Kidney capillary endothelial cell (primary cell): ENCODE data around the gene LPCAT1.
A peak's percentile ranks its signal among the peaks of the same experiment; 100 is the strongest.

Experiments used
- DNase-seq: peaks from one replicate; pipeline ENCODE4 v3.0.0-alpha.2; 2018; ENCODE audit warnings: low spot score

Gene LPCAT1

DNA sequence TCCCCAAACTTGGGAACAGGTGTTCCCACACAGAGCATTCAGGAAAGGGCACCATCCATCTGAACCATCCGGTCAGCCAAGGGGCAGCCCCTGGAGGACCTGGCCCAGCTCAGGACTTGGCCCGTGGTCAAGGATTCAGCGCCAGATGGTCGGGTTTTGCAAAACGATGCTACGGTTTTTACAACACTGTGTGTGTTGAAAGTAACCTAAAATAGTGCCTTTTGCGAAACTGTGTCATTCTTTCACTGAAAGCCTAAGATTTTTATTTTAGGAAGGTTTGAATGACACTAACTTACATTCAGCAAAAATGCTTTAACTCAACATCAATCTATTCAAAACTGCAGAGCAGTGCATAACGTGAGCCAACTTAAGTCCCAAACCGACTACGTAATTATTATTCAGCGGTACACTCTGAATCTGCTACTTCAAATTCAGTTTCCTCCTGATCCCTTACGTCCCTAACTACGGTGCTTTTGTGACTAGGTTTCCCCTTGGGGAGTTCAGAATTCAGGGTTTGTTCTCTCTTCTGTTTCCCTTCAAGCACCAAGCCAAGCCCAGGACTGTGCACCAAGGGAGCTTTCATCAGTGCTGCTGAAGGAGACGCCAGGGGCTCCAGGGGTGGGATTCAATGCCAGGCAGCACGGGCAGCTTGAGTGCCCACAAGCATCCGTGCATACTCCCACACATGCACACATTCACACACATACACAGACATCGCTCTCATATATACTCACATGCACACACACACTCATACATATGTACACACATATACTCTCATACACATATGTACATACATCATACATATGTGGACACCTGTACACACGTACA lies 25.8 kb downstream of the LPCAT1 start:
- no peak for DNase-seq

DNA sequence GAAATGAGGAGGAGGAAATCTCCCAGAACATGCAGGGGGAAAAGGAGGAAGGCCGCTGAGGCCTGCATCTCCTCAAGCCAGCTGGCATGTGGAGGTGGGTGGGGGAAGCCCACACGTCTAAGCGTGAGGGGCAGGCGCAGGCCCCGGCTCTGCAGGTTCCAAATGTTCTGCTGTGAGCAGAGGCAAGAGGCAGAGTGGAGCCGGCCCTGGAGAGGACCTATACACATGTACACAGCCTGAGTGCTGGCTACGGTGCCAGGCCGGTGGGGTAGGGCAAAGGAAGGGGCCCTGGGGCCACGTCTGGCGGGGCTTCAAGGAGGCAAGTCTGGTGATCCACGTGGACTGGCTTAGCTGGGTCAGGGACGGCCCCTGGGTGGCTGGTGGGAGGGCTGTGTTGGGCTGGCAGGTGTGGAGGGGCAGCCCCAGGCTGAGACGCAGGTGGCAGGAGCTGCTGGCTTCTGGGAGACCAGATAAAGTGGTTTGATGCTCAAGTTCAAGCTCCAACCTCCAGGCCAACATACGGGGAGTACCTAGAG lies 26.4 kb downstream of the LPCAT1 start:
- no peak for DNase-seq

DNA sequence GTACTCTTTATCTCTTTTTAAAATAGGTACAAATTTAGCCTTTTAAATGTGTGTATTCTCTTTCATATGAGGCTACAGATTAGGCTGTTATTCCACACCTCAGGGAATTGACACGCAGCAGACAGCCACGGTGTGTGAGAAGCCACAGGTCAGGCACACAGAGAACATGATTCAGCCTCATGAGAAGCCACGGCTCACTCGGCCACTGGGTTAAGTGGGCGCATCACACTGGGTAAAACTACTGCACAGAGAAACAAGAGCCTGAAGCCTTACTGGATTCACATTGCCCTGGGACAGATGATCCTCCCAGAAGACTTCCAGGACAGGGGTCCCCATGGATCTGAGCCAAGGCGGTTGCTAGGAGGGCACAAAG lies 28.2 kb downstream of the LPCAT1 start:
- DNase-seq, result no peak

DNA sequence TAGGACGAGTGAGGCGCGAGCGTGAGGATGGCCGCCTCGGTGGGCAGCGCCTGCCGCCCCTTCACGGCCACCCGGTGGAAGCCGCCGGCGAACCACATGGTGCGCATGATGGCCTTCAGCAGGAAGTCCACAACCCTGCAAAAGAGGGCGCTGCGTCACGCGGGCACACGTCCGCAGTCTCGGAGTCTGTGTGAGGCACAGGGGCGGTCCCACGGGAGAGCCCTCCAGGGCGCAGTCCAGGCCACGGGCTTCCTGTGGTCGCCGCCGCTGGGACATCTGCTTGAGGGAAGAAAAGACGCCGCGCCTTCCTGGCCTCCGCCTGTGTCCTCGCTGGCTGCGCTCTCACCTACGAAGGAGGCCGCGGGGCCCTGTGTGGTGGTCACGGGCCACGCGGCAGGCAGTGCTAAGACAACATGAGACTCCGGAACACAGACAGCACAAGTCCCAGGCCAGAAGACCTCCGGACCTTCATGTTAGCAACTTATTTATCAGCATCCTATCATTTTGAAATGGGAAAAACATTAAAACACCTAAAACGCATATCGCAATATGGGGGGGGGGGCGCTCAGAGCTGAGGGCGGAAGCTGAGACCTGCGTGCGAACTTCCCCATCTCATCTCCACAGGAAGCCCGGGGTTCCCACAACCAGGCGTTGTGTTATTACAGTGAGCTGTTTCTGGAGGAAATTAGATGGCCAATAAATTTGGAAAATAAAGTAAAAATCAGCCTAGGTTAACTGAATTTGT lies 28.8 kb downstream of the LPCAT1 start:
- DNase-seq, result no peak

DNA sequence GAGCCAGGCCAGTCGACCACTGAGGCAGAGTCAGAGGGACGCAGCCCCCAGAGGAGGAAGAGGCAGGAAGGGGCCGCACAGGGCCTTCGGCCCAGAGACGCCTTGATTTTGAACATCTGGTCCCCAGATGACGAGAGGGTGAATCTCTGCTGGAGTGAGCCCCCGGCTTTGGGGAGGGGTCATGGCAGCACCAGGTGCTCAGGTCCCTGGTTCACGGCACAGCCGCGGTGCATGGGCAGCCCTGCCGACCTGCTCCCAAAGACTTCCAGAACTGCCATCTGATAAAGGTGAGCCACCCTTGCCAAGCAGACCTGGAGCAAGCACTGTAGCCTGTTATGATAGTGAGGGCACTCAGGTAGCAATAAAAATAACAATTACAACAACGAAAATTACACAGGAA lies 29.8 kb downstream of the LPCAT1 start:
- DNase-seq, result no peak

DNA sequence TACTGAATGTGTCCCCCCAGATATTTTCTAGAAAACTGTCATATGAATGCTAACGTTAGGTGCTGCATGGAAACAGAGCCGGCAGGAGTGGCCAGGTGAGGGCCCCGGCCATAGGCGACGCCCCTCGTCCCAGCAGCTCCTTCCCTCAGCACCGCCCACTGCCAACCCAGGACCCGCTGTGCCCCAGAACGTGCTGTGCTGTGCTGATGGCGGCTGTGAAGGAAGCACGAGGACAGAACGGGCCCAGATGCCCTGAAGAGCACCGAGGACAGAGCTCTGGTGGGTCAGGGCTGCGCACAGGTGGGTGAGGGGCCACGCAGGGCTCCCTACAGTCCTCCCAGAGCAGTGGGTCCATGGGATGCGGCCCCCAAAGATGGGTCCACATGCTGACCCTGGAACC lies 30.3 kb downstream of the LPCAT1 start:
- no peak for DNase-seq

DNA sequence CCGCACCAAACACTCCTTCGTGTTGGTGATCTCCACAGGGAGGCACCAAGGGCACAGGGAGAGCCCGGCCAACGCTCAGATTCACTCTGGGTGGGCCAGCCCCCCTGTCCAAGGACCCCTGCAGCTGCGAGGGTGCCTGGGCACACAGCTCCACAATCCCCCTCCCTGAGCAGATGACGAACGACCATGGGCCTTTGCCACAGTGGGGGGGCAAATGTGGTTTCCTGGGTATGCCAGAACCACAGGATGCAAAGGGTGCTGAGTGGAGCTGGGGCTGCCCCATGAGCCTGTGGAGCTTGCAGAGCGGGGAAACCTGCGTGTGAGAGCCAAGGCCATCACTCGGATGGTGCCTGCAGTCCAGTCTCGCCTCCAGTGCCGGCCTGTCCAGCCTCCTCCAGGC lies 31.0 kb downstream of the LPCAT1 start:
- DNase-seq, result no peak

DNA sequence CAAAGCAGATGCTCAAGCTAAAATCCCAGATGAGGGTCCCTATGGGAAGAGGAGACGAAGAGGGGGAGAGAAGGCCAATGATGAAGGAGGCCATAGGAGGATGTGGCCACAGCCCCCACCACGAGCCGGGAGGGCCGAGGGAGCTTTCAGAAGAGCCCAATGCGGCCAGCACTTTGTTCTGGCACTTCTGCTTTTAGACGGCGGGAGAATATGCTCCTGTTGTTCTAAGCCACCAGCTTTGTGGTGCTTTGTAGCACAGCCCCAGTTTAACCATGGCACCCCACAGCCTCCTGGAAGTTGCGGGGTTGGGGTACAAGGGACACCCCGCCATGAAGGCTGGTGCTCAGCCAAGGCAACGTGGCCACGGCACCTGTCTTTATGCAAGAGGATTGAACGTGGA lies 33.4 kb downstream of the LPCAT1 start:
- DNase-seq, result no peak

DNA sequence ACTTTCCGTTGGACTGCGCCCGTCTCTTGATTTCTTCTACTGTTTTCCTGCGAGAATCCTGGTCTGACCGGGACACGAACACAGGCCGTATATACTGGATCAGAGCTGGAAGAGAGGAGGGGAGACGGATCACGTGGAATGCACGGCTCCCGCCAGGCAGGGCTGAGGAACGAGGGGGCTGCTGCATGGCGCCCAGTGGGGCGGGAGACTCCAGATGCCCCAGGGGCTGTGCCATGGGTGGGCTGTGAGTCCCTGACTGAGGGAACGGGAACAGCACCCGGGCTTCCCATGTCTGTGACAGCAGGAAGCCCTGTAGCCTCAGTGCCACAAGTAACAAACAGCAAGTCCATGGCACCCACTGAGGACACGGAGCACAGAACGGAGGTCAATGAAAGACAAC lies 34.0 kb downstream of the LPCAT1 start:
- no peak for DNase-seq

DNA sequence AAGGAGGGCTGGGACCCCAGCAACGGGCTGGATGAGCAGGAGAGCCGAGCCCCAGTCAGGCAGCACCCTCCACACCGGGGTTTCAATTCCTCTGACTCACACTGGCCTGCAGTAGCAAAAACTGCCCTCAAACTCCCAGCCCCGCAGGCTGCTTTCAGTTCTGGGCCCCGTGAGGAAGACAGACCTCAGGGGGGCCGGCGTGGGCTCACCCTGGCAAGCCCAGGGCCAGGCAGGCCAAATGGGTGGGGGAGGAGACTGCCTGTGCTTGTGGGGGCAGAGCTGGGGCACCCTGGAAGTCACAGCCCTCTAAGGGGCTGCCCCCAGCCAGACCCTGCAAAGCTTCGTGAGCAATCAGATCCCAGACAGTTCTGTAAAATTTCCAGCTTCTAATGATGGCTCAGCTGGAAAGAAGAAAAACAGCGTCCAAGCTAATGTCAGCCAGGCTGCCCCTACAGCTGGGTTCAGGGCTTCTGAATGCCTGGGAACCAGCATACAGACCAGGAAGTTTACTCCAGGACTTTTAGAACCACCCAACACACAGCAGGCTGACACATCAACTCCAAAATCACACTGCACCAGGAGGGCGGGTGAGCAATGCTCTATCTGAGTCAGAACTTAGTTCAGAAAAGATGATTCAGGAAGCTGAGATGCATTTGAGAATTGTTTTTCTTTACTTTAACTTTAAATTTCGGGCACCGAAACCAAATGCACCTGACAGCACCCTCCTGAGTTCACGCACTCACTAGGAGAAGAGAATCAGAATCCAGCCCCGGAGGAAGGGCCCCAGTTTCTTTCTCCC lies 34.7 kb downstream of the LPCAT1 start:
- peak; percentile 34 for DNase-seq

DNA sequence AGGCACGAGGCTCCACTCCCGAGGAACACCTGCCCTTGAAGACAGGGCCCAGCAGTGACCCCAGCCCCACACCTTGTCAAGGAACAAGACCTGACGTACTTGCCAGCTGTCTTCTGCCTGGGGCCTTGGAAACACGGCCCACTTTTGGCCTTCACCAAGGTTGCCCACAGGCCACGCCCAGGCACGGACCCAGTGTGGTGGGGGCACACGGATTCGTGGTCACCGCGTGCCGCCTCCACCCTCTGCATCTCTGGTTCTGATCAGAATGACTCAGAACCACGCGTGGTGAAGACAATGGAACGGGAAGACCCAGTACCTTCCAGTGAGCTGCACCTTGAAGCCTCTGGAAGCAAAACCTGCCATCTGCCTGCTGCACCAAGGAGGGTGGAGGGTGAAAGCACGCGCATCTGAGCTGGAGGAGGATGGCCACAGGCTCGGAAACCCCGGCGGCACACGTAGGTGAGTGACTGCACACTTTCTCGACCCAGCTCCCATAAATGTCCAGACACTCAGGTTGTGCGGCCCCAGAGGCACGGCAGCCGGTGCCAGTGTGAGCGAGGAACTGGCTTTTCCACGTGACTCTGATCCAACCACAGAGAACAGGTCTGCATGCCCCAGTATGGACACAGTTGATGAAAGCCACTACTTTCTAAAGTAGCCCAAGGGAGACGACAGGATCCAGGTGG lies 36.5 kb downstream of the LPCAT1 start:
- no peak for DNase-seq

DNA sequence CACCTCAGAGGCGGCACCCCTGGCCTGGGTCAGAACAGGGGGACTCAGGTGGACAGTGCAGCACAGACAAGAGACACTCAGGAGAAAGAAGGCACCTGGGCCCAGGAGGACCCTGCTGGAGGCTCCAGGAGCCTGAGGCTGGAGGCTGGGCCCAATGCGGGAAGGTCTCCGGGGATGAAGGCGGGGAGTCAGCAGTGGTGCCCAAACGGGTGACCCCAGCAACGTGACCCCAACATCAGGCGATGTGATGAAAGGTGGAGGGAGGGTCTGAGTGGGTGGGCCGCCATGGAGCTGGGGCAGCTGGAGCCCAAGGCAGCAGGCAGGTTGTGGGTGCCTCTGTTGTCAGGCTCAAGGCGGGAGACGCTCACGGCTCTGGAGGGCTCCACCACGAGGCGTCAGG lies 37.5 kb downstream of the LPCAT1 start:
- no peak for DNase-seq

DNA sequence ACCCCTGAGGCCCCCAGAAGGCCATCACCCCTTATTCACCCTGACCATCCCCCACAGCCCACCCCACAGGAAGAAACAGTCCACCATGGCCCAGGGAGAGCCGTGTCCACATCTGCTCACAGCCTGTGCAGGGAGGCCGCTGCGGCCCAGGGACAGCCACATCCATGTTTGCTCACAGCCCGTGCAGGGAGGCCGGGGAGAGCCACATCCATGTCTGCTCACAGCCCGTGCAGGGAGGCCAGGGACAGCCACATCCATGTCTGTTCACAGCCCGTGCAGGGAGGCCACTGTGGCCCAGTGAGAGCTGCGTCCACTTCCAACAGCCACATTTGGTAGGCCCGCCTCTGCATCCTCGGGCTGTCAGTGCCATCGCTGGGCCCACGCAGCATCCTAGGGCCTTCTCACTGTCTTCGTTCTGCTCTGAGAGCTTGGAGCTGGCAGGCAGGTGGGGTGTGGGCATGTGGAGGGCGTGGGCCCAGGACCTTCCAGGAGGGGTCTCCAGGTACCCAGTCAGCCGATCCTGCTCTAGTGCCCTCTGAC lies 38.1 kb downstream of the LPCAT1 start:
- DNase-seq, result no peak

DNA sequence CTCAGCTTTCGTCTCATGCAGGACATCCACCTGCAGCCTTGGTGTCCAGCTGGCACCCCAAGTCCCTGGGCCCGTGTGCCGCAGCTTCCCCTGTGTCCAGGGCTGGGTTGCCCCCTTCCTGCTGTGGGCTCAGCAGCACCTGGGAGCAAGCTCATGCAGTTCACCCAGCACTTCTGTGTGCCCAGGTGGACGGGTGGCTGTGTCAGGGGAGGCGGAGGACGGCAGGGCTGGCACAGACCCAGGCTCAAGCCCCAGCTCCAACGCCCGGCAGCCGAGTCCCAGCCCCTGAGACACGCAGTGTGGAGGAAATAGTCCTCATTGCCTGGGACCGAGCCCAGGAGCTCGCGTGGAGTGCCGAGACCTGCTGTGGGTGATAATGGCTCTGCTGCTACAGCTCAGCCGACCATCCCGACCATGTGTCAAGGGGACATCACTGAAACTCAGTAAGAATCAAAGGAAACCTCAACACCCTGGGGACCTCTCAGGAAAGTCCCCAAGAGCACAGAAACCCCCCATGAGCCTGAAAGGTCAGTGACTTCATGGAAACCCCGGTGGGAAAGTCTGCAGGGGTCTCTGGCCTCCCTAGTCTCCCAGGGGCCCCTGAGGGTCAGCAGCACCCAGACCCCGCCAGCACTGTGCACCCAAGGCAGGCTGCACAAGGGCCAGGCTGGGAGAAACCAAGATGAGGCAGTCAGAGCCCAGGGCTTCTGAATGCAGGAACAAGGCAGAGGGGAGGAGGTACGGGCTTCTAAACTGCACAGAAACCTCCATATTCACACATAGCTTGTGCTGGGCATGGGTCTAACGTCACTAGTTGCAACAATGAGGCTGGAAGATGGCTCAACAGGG lies 38.8 kb downstream of the LPCAT1 start:
- no peak for DNase-seq

DNA sequence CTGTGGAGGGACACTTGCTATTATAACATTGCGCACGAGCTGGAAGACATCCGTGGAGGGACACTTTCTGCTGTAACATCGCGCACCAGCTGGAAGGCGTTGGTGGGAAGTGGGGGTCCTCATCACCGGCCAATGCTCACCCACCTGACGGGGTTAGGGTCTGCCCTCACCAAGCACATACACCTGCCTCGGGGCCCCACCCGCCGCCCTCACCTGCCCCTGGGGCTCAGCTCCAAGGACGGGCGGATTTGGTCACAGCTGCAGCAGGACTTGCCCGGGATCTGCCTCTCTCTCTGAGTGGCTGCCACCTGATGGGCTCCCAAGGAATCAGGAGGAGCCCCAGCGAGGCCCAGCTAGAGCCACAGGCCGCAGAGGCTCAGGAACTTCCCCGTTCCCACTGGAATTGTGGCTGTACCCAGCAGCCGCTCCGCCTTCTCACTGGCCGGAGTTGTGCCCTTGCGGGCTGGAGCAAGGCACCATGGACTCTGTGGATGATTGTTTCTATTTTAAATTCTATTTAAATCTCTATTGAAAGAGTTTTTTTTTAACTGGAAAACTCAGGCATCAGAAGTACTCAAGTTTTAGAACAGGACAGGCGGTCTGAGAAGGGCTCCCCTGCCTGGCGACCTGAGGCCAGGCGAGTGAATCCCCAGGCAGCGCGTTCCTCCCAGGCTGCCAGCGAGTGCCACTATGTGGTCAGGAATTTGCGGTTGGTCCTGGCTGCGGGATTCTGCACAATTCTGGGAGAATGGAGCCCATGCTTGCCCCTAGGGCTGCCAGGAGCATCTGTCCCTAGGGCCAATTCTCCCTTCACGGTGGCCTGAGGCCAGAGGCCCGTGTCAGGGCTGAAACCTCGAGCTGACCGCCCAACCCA lies 39.7 kb downstream of the LPCAT1 start:
- DNase-seq, result no peak

DNA sequence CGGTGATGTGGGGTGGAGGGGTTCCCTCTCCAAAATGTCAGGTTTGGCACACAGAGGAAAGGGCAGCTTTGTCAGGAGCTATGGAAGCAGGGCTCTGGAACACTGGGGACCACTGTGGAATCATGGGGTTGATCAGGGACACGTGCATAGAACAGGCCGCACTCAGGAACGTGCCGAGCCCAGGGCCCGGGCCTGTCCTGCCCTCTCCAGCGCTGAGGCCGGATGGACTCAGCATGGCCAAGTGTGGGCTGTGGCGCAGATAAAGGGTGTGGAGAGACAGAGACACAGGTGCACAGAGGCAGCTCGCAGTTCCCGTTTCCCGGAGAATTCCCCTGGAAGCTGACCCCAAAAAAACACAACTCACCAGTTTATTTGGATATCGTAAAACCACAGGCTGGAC lies 40.7 kb downstream of the LPCAT1 start:
- no peak for DNase-seq

DNA sequence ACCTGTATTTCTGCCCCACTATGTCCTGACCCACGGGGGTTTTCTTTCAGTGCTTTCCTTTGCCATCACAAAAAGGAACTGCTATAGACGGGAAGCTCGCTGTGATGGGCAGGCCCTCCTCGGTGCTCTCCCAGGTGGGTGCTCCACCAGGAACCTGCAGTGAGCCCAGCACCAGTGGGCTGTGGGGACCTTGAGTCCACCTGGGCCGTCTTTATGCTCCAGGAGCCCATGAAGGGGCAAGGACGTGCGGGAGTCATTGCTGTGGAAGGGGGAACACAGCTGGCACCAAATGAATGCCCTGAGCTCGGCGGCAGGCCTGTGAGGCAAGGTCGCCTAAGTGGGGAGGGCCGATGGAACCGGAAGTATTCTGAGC lies 41.8 kb downstream of the LPCAT1 start:
- no peak for DNase-seq

DNA sequence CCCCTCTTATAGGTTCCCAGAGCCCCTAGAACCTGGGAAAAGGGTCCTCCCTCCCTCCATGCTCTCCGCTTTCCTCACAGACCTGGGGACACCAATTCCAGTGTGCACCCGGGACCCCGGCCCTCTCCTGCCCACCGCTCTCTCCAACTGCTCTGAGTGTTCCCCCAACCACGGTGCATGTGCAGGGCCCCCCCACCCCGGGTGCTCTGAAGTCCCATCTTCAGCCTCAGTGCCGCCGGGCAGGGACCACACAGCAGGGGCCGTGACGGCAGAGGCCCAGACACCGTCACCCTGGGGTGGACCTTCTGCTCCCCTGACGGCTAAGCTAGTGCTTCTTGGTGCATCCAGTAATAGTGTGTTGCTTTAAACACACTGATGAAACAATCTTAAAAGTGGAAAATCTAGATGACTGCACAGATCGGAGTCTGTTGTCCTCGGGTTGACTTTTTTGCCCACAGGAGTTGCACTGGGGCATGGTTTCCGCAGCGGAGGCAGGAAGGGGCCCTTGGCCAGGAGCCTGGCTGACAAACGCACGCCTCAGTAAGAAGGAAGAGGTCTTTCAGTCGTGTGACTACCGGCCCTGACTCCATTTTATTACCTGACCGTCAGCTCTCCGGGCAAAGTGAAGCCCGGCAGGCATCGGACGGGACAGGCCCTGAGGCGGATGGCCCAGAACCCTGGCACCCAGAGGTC lies 42.3 kb downstream of the LPCAT1 start:
- no peak for DNase-seq

DNA sequence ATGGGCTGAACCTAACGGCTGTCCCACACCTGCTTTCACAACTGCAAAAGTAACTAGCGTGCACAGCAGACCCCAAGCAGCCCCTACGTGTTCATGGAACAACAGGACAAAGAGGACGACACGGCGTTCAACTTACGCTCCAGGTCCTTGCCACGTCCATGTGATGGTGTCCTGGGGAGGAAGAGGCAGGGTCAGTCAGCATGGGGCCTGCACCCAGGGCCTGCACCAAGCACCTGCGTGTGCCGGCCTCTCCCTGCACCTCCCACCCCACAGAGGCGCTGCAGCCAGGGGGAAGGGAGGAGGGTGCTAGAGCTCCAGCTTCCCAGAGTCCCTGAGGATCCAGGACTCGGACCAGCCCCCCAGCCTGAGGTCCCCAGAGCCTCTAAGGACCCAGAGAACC lies 43.0 kb downstream of the LPCAT1 start:
- DNase-seq, result no peak
